CD4-positive, alpha-beta T cell treated with Interleukin-4 for 4 hours (primary cell): ENCODE results near the gene HSPG2.
"Not testable (repeated sequence)": the region's sequence is repeated elsewhere in the genome, so short reads cannot be mapped to it uniquely, and the experiment has no call there.

Experiments
- DNase-seq: peaks from one replicate; pipeline ENCODE4 v3.0.0-alpha.2; 2020

The HSPG2 gene

DNA sequence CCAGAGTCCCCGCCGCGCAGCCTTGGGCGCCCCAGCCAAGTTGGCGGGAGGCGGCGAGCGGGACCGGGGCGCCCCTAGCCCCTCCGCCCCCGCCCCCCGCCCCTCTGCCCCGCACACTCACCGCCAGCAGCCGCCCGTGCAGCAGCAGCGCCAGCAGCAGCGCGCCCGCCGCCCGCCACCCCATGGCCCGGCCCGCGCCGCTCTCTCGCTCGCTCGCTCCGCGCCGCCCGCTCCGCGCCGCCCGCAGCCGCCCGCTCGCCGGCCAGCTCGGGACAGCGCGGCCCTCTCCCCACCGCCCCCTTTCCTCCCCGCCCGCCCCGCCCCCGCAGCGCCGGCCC lies at the start of gene HSPG2:
Gene HSPG2, minus strand, starts transcription at position 277 of the 338 bp plus-strand sequence. Its CDS starts 93 bp downstream, at position 184.
- DNase-seq, result no peak

GRCh38 chr1:21986386-21986785 lies 49.3 kb upstream of the HSPG2 start:
- not testable (repeated sequence) for DNase-seq

GRCh38 chr1:21985893-21986292 lies 48.8 kb upstream of the HSPG2 start:
- not testable (repeated sequence) for DNase-seq

GRCh38 chr1:21983539-21983938 lies 46.4 kb upstream of the HSPG2 start:
- DNase-seq, result not testable (repeated sequence)

- not testable (repeated sequence) for DNase-seq
These were observed 45.0 kb upstream of the HSPG2 start for GRCh38 chr1:21982122-21982521.

- DNase-seq, result not testable (repeated sequence)
These were observed 44.1 kb upstream of the HSPG2 start for GRCh38 chr1:21981253-21981652.

DNA sequence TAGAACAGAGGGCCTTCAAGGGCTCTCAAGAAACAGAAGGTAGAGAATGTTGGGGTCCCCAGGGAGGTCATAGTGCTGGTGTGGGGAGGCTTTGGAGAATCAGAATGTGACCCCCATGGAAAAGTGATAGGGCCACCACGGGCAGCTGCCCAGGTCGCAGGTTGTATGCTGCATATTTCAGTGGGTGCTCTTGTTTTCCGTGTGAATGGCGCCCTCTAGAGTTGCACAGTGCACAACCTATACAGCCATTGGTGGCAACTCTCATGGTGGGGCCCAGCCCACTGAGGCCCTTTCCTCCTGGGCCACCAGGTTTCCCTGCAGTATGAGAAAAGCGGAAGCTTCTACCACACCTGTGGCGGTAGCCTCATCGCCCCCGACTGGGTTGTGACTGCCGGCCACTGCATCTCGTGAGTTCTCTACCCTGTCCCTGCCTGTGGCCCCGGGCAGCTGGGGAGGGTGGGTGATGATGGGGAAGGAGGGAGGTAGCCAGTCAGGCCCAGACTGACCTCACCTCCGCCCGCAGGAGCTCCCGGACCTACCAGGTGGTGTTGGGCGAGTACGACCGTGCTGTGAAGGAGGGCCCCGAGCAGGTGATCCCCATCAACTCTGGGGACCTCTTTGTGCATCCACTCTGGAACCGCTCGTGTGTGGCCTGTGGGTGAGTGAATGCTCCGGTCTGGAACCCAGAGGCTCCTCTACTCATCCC lies 43.6 kb upstream of the HSPG2 start:
- not testable (repeated sequence) for DNase-seq

DNA sequence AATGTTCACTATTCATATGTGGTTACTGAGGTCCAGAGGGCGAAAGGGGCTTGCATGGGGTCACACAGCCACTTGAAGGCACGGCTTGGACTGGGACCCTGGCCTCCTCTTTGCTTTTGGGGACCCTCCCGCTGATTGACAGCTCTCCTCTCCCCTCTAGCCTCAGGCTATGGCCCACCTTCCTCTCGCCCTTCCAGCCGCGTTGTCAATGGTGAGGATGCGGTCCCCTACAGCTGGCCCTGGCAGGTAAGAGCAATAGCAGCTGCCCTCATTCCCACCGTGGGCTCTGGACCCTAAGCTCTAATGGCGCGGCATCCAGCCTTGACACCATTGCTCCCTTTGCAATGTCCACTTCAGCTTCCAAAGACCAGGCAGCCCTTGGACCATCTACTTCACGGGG lies 41.1 kb upstream of the HSPG2 start:
- not testable (repeated sequence) for DNase-seq

- not testable (repeated sequence) for DNase-seq
These were observed 39.7 kb upstream of the HSPG2 start, which contains the start of gene CELA3B for GRCh38 chr1:21976703-21977239. CELA3B (plus strand) TSS chr1:21977022; CDS start chr1:21977040, 18 bp downstream.

DNA sequence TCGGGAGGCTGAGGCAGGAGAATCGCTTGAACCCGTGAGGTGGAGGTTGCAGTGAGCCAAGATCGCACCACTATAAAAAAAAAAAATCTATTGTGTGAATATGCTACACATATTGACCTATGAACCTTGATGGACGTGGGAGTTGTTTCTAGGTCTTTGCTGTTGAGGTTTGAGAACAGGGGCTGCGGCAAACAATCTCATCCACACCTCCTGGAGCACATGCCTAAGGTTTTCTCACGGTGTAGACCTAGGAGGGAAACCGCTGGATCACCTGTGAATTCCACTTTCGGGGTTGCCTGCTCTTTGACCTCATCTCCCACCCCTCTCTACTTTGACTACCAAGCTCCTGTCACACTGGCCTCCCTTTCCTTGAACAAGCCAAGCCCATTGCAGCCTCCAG lies 38.2 kb upstream of the HSPG2 start:
- DNase-seq, result not testable (repeated sequence)

GRCh38 chr1:21974699-21975098 lies 37.6 kb upstream of the HSPG2 start:
- DNase-seq, result not testable (repeated sequence)

GRCh38 chr1:21973948-21974347 lies 36.8 kb upstream of the HSPG2 start:
- DNase-seq, result not testable (repeated sequence)

- DNase-seq, result not testable (repeated sequence)
These were observed 35.9 kb upstream of the HSPG2 start for GRCh38 chr1:21972973-21973441.

DNA sequence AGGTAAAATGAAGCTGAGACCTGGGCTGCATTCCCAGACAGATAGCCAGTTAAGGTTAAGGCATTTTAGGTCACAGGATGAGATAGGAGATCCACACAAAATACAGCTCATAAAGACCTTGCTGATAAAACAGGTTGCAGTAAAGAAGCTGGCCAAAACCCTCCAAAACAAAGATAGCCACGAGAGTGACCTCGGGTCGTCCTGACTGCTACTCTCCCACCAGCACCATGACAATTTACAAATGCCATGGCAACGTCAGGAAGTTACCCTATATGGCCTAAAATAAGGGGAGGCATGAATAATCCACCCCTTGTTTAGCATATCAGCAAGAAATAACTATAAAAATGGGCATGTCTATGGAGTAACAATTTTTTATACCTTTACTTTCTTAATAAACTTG lies 33.4 kb upstream of the HSPG2 start:
- DNase-seq, result not testable (repeated sequence)

- DNase-seq, result not testable (repeated sequence)
These were observed 32.0 kb upstream of the HSPG2 start for GRCh38 chr1:21969066-21969465.

- DNase-seq, result not testable (repeated sequence)
These were observed 30.1 kb upstream of the HSPG2 start for GRCh38 chr1:21967216-21967615.

GRCh38 chr1:21966247-21967000 lies 29.3 kb upstream of the HSPG2 start:
- DNase-seq, result no peak

- peak; percentile 78 for DNase-seq
These were observed 26.5 kb upstream of the HSPG2 start for GRCh38 chr1:21963477-21964217.

GRCh38 chr1:21961799-21962198 lies 24.7 kb upstream of the HSPG2 start:
- no peak for DNase-seq

GRCh38 chr1:21961337-21961736 lies 24.2 kb upstream of the HSPG2 start:
- no peak for DNase-seq

GRCh38 chr1:21956720-21957552 lies 19.8 kb upstream of the HSPG2 start:
- DNase-seq, result peak; percentile 72
